Endothelial cell of umbilical vein (primary cell): ENCODE results near the gene ZNF708. TPM values are rescaled to one million over a fixed set of nuclear protein-coding genes. Genes with fewer than 3 reads are reported as not detected.
"Not testable (repeated sequence)": the region's sequence is repeated elsewhere in the genome, so short reads cannot be mapped to it uniquely, and the experiment has no call there.

Experiments used
- BruUV-seq: library from RNA; stranded (reverse); fragments of 400-500 nt; replicated peaks from 2 replicates; lab custom pipeline; 2021; lab: Mats Ljungman, UMichigan
- CTCF ChIA-PET: fragments of 300-600, 350-600 bp; sonication (Branson Sonifier 250); formaldehyde crosslinking; loops from one replicate; lab custom pipeline; 2021; ENCODE audit warnings: antibody characterized with exemption, inconsistent platforms; lab: Charles Lee
- POLR2A ChIA-PET: fragments of 300-600, 350-600 bp; sonication (Branson Sonifier 250); formaldehyde crosslinking; loops from one replicate; lab custom pipeline; 2021; ENCODE audit warnings: antibody characterized with exemption, inconsistent platforms; lab: Charles Lee
- DNase-seq: peaks from one replicate; pipeline ENCODE4 v3.0.0-alpha.2; 2011; ENCODE audit warnings: low read depth, low spot score
- FAIRE-seq: peaks from 2 replicates; lab custom pipeline; 2011; peaks lifted over from hg19 to GRCh38; lab: Jason Lieb, UNC
- H2AFZ ChIP-seq: 2 replicates; pipeline ENCODE4 v1.6.0; 2012; ENCODE audit warnings: low read depth, low read length, control low read depth, inconsistent platforms
- H3K27ac ChIP-seq: 2 replicates; pipeline ENCODE4 v1.5.1; 2011; ENCODE audit warnings: low read depth, mild to moderate bottlenecking, control low read depth, low read length, moderate library complexity; ENCODE audit not compliant: insufficient read depth
- H3K27me3 ChIP-seq, 2 experiments: 2 replicates each; pipeline versions ENCODE4 v1.6.0 to v1.6.1; 2011; ENCODE audit warnings: low read length in 2 of 2, mixed read lengths in 1 of 2; ENCODE audit not compliant: control insufficient read depth in 2 of 2, insufficient read depth in 2 of 2
- H3K36me3 ChIP-seq, 2 experiments: 2 replicates in 1 of 2; 3 replicates in 1 of 2; pipeline ENCODE4 v1.5.1; 2011; ENCODE audit warnings: low read length in 2 of 2, mild to moderate bottlenecking in 1 of 2, moderate library complexity in 1 of 2; ENCODE audit not compliant: control insufficient read depth in 2 of 2, insufficient read depth in 2 of 2; ENCODE audit errors: extremely low read depth in 1 of 2
- H3K4me1 ChIP-seq: 3 replicates; pipeline ENCODE4 v1.5.1; 2011; ENCODE audit warnings: mild to moderate bottlenecking, low read length; ENCODE audit not compliant: control insufficient read depth, insufficient read depth; ENCODE audit errors: extremely low read depth
- H3K4me2 ChIP-seq: 2 replicates; pipeline ENCODE4 v1.6.1; 2011; ENCODE audit warnings: low read length, control low read depth, mixed read lengths; ENCODE audit not compliant: insufficient read depth
- H3K4me3 ChIP-seq, 3 experiments: fragments of 200-600 bp in 1 of 3; sonication (generic), shearing (Covaris generic) in 1 of 3; replicated peaks in 1 of 3; 2 replicates each; pipeline ENCODE4 v1.5.1; 2011 to 2016; ENCODE audit warnings: control low read depth in 3 of 3, low read length in 3 of 3, mild to moderate bottlenecking in 2 of 3, inconsistent platforms in 1 of 3, low read depth in 1 of 3, moderate library complexity in 1 of 3; ENCODE audit not compliant: insufficient read depth in 1 of 3
- H3K79me2 ChIP-seq: 2 replicates; pipeline ENCODE4 v1.6.0; 2012; ENCODE audit warnings: low read length, inconsistent platforms; ENCODE audit not compliant: control insufficient read depth, insufficient read depth
- H3K9ac ChIP-seq: replicated peaks from 2 replicates; pipeline ENCODE3; 2011; ENCODE audit warnings: low read length, control low read depth; ENCODE audit not compliant: insufficient read depth; ENCODE audit errors: extremely low read depth
- H3K9me1 ChIP-seq: replicated peaks from 3 replicates; pipeline ENCODE4 v1.6.0; 2011; ENCODE audit warnings: mild to moderate bottlenecking, low read length; ENCODE audit not compliant: control insufficient read depth, insufficient read depth; ENCODE audit errors: extremely low read depth
- H3K9me3 ChIP-seq: replicated peaks from 2 replicates; pipeline ENCODE4 v1.5.1; 2012; ENCODE audit warnings: low read length, inconsistent platforms; ENCODE audit not compliant: control insufficient read depth, insufficient read depth
- H4K20me1 ChIP-seq: replicated peaks from 2 replicates; pipeline ENCODE3; 2011; ENCODE audit warnings: mild to moderate bottlenecking, low read length; ENCODE audit not compliant: control insufficient read depth, insufficient read depth; ENCODE audit errors: extremely low read depth
- CTCF ChIP-seq, 2 donors: IDR thresholded peaks; 1 replicate in 1 of 2; 2 replicates in 1 of 2; pipeline ENCODE4 v1.5.1; 2011; ENCODE audit warnings: low read length in 2 of 2, mild to moderate bottlenecking in 2 of 2, moderate library complexity in 2 of 2, control low read depth in 1 of 2, inconsistent platforms in 1 of 2, low read depth in 1 of 2; ENCODE audit not compliant: insufficient read depth in 1 of 2; ENCODE audit errors: extremely low read depth in 1 of 2
- EZH2 ChIP-seq: IDR thresholded peaks from 2 replicates; pipeline ENCODE4 v1.6.1; 2012; ENCODE audit warnings: borderline replicate concordance, low read depth, mild to moderate bottlenecking, moderate library complexity, low read length, inconsistent platforms; ENCODE audit not compliant: severe bottlenecking
- FOS ChIP-seq: IDR thresholded peaks from 2 replicates; pipeline ENCODE4 v1.6.1; 2011; ENCODE audit warnings: mild to moderate bottlenecking, low read length, moderate library complexity, borderline replicate concordance; ENCODE audit not compliant: insufficient read depth
- GATA2 ChIP-seq: IDR thresholded peaks from 2 replicates; pipeline ENCODE4 v1.7.0; 2011; ENCODE audit warnings: low read depth, mild to moderate bottlenecking, moderate library complexity, mixed read lengths, low read length; ENCODE audit not compliant: insufficient read length, insufficient read depth
- JUN ChIP-seq: IDR thresholded peaks from 2 replicates; pipeline ENCODE4 v1.6.1; 2011; ENCODE audit warnings: borderline replicate concordance, low read depth; ENCODE audit not compliant: insufficient read length, insufficient read depth
- MAX ChIP-seq: IDR thresholded peaks from 2 replicates; pipeline ENCODE4 v1.6.1; 2011; ENCODE audit not compliant: insufficient read depth, insufficient read length
- MYC ChIP-seq: IDR thresholded peaks from one replicate; pipeline ENCODE4 v1.6.1; 2011; ENCODE audit warnings: mild to moderate bottlenecking, low read depth, low read length
- POLR2A ChIP-seq: IDR thresholded peaks from 2 replicates; pipeline ENCODE4 v1.6.1; 2012; ENCODE audit warnings: low read depth, mild to moderate bottlenecking, control low read depth, low read length
- POLR2AphosphoS5 ChIP-seq: IDR thresholded peaks from 2 replicates; pipeline ENCODE4 v1.6.1; 2012; ENCODE audit warnings: low read depth, mild to moderate bottlenecking, control low read depth, low read length, moderate library complexity; ENCODE audit not compliant: insufficient read depth
- dilution Hi-C: fragments of 300-500 bp; cut with MboI; formaldehyde crosslinking; loops from one replicate; pipeline ENCODE4 v1.15.0; 2019; ENCODE audit warnings: low sequenced_read_pairs; ENCODE audit not compliant: extremely low pct_ligation_motif_present
- intact Hi-C: fragments of 100-400 bp; cut with micrococcal nuclease; formaldehyde crosslinking; loops from one replicate; pipeline ENCODE4 v1.10.0; 2022
- polyA plus RNA-seq, 4 experiments: library from polyadenylated mRNA; depleted of rRNA in 3 of 4; stranded (reverse) in 3 of 4; unstranded in 1 of 4; fragments of >200 nt; gene quantifications; 2 replicates each; pipeline versions ENCODE4 v1.2.1 to v1.2.3, GENCODE V29; 2011 to 2012; ENCODE audit warnings: missing spikeins in 1 of 4
- total RNA-seq: library from RNA; stranded (reverse); gene quantifications from 2 replicates; pipeline ENCODE4 v1.2.3, GENCODE V29; 2021

The ZNF708 gene
- total and polyA plus RNA-seq, 2 donors (not counting 3 experiments of a cell fraction or from before 2014, with no cell fraction given): 1.7 to 10.4 TPM

GRCh38 chr19:21260164-21260847, 68.9 kb downstream of the ZNF708 start:
- BruUV-seq: no TSS peak
- H4K20me1 ChIP-seq: no peaks in the 10 kb centered on the region
- H3K36me3 ChIP-seq: no peaks in the 10 kb centered on the region
- FAIRE-seq (no peak), DNase-seq (no peak)
- POLR2A ChIA-PET: no interaction called here
- H3K9me3 ChIP-seq: no peaks in the 10 kb centered on the region
- intact Hi-C loops: no loop called here
- no peak overlapping the region for H3K27ac ChIP-seq
- no peak overlapping the region for H2AFZ ChIP-seq
- H3K4me1 ChIP-seq: no peaks in the 10 kb centered on the region
- TF ChIP-seq MAX (no peak), FOS (no peak), POLR2A (no peak), MYC (no peak), CTCF (IDR thresholded peaks at IDR 0.05; ENCODE audit: extremely low read depth in 1 of 2, insufficient read depth in 1 of 2, low read depth in 1 of 2, low read length in 2 of 2) (no peak), EZH2 (no peak), JUN (no peak), POLR2AphosphoS5 (no peak), GATA2 (no peak)
- CTCF ChIA-PET: no interaction called here
- dilution Hi-C loops: no loop called here
- no peak overlapping the region for H3K4me2 ChIP-seq
- no peak overlapping the region for H3K4me3 ChIP-seq
- no peaks in the 10 kb centered on the region for H3K9me1 ChIP-seq
- no peaks in the 10 kb centered on the region for H3K27me3 ChIP-seq
- no peak overlapping the region for H3K9ac ChIP-seq
- no peaks in the 10 kb centered on the region for H3K79me2 ChIP-seq

- H2AFZ ChIP-seq, POLR2A ChIA-PET, H4K20me1 ChIP-seq, H3K4me3 ChIP-seq, BruUV-seq, H3K79me2 ChIP-seq, CTCF ChIA-PET, intact Hi-C loops, H3K9me3 ChIP-seq, FAIRE-seq, H3K9me1 ChIP-seq, H3K9ac ChIP-seq, H3K27me3 ChIP-seq, H3K27ac ChIP-seq, DNase-seq, H3K36me3 ChIP-seq, H3K4me2 ChIP-seq, dilution Hi-C loops, H3K4me1 ChIP-seq: not testable (repeated sequence)
These were observed 69.6 kb downstream of the ZNF708 start for GRCh38 chr19:21259421-21260124.
